ENCODE measurements around the gene SLC17A1. TPM values are rescaled to one million over a fixed set of nuclear protein-coding genes. Genes with fewer than 3 reads are reported as not detected.

The SLC17A1 gene
- total RNA-seq, 2 experiments from 2014 or later, result not detected

DNA sequence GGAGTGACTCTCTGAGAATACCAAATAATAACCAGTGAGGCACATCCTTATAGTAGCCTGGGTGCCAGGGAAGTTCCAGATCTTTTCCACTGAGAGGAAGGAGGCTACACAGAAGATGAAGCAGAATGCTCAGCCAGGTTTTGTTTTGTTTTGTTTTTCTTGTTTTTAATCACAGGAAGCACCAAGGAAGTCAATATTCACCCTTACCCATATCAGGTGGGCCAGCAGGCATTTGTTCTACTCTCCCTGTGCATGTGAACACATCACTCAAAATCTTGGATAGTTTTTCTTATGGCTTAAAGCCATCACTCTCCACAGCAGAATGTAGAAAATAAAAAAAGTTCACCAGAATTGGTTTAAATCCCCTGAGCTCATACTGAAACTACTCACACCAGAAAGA is 10.5 kb downstream of the SLC17A1 start:
- Mint-ChIP-seq H3K4me3 (no peak overlapping the region), H3K27ac (no peak overlapping the region), H3K27me3 (peaks cover 14% of the 10 kb centered on the region), H3K4me1 (peaks cover 10% of the 10 kb centered on the region), H3K9me3 (peaks cover 3% of the 10 kb centered on the region), H3K36me3 (ENCODE audit: low read depth) (peaks cover 5% of the 10 kb centered on the region)
- CTCF ChIA-PET, result interaction anchor here (1.0 to 1.6 kb wide), 2 partner anchors 17 to 103 kb away, joined by 3 read pairs; no protein-coding TSS in a partner anchor
- DNase-seq, result no peak
- POLR2A ChIA-PET, result no interaction called here

- POLR2A ChIA-PET, result no interaction called here
- Mint-ChIP-seq H3K4me1 (peaks cover 2% of the 10 kb centered on the region), H3K9me3 (no peaks in the 10 kb centered on the region), H3K27me3 (peaks cover 7% of the 10 kb centered on the region), H3K4me3 (no peak overlapping the region), H3K36me3 (ENCODE audit: low read depth) (no peaks in the 10 kb centered on the region), H3K27ac (no peak overlapping the region)
- CTCF ChIA-PET, result no interaction called here
- no peak for DNase-seq
Measured at GRCh38 chr6:25816252-25816651, 15.6 kb downstream of the SLC17A1 start.

DNA sequence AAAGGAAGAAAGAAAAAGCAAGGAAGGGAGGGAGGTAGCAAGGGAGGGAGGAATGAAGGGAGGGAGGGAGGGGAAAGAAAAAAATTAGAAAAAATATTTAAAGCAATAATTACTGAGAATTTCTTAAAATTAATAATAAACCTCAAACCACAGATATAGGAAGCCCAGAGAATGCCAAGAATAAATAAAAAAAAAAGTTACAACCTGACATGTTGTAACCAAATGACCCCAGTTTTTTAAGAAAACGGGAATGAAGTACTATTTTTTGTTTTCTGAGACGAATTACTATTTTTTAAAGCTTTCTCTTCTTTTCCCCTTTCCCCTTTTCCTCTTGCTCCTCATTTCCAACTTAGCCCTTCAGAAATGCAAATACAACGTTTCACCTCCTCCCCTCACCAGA is 16.7 kb downstream of the SLC17A1 start:
- no peaks in the 10 kb centered on the region for H3K9me3 Mint-ChIP-seq
- CTCF ChIA-PET, result no interaction called here

DNA sequence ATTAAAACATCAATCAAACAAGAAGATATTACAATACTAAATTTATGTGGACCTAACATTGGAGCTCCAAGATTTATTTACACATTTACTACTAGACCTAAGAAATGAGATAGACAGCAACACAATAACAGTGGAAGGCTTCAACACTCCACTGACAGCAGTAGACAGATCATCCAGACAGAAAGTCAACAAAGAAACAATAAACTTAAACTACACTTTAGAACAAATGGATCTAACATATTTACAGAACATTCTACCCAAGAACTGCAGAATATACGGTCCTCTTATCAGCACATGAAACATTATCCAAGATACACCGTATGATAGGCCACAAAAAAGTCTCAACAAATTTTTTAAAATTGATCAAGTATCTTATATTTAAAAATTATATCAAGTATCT is 27.0 kb downstream of the SLC17A1 start:
- peaks cover 15% of the 10 kb centered on the region for H3K27me3 Mint-ChIP-seq
- H3K4me3 Mint-ChIP-seq, result no peak overlapping the region
- POLR2A ChIA-PET, result no interaction called here
- CTCF ChIA-PET, result interaction anchor here (0.9 to 1.1 kb wide), 2 partner anchors 17 kb away, joined by 3 read pairs; no protein-coding TSS in a partner anchor
- no peaks in the 10 kb centered on the region for H3K36me3 Mint-ChIP-seq (ENCODE audit: low read depth)
- H3K9me3 Mint-ChIP-seq, result no peaks in the 10 kb centered on the region
- no peak overlapping the region for H3K27ac Mint-ChIP-seq
- H3K4me1 Mint-ChIP-seq, result no peaks in the 10 kb centered on the region
- no peak for DNase-seq

More for the DNA sequence above, 16.7 kb downstream of the SLC17A1 start:
- Mint-ChIP-seq H3K4me3 (no peak overlapping the region), H3K27me3 (peaks cover 11% of the 10 kb centered on the region), H3K4me1 (no peaks in the 10 kb centered on the region), H3K36me3 (ENCODE audit: low read depth) (no peaks in the 10 kb centered on the region), H3K27ac (no peak overlapping the region)
- no peak for DNase-seq
- POLR2A ChIA-PET, result interaction anchor here (0.6 kb wide), 1 partner anchor 14 kb away, joined by 3 read pairs; no protein-coding TSS in a partner anchor

DNA sequence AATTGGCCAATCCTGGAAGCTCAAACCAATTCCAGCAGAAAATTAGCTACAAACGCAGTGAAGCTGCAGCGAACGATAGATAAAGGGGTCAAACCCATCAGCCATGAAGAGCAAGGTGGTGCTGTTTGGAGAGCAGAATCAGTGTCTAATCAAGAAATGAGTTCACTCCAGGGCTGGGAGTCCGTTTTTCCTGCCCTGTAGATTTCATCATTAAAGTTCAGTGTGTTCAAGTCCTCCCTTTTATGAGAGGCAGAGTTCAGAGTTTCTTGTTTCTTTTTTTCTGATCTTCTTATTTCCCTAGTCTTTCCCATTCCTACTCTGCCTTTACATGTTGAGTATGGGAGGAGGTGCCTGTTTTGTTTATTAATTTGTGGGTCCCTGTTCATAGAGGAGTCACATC is 30.4 kb downstream of the SLC17A1 start:
- Mint-ChIP-seq H3K4me1 (no peaks in the 10 kb centered on the region), H3K27ac (no peak overlapping the region), H3K4me3 (no peak overlapping the region), H3K9me3 (no peaks in the 10 kb centered on the region), H3K27me3 (peaks cover 18% of the 10 kb centered on the region), H3K36me3 (ENCODE audit: low read depth) (no peaks in the 10 kb centered on the region)
- DNase-seq, result no peak
- ChIA-PET CTCF (no interaction called here), POLR2A (interaction anchor here (0.6 kb wide), 1 partner anchor 14 kb away, joined by 3 read pairs; no protein-coding TSS in a partner anchor)

DNA sequence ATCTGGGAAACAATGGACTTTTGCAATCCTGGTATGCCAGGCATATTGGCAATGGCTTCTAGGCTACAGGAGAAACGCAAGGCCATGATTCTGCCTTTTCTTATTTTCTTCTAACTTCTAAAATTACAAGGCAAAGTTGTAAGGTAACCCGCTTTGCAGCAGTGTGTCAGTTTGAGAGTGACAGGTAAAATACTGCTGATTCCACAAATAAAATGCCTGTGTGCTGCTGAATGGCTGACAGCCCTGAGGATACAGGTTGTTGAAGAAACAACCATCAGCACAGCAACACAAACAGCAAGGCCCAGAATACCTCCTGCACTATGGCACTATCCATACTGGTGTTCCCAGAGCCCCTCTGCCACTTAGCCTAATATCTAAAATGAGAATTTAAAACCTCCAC is 37.1 kb downstream of the SLC17A1 start:
- Mint-ChIP-seq H3K27ac (no peak overlapping the region), H3K4me1 (no peaks in the 10 kb centered on the region), H3K27me3 (peaks cover 5% of the 10 kb centered on the region), H3K4me3 (no peak overlapping the region), H3K9me3 (no peaks in the 10 kb centered on the region), H3K36me3 (ENCODE audit: low read depth) (no peaks in the 10 kb centered on the region)
- ChIA-PET CTCF (no interaction called here), POLR2A (no interaction called here)
- no peak for DNase-seq

DNA sequence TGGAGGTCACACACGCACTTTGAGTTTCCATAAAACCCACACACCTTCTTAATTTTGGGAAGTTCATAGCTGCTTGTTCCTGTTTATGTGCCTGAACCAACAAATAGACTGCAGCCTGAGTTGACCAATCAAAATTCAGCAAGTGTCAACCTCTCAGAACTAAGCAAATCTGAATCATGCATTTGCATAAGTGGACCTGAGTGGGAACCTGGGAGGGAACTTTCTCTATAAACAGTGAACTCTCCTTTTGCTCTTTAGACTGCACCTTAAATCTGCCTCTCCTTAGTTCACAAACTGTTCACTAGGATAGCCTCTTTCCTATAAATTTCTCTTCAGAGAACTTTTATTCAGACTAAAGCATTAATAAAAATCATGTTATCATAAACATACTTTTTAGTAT is 37.9 kb downstream of the SLC17A1 start:
- no peak for DNase-seq
- ChIA-PET POLR2A (no interaction called here), CTCF (no interaction called here)
- H3K4me3 Mint-ChIP-seq, result no peak overlapping the region
- no peaks in the 10 kb centered on the region for H3K4me1 Mint-ChIP-seq
- no peaks in the 10 kb centered on the region for H3K9me3 Mint-ChIP-seq
- H3K27ac Mint-ChIP-seq, result no peak overlapping the region
- peaks cover 2% of the 10 kb centered on the region for H3K27me3 Mint-ChIP-seq
- H3K36me3 Mint-ChIP-seq (ENCODE audit: low read depth), result no peaks in the 10 kb centered on the region

GRCh38 chr6:25792016-25792415 is 39.8 kb downstream of the SLC17A1 start:
- no peak overlapping the region for H3K4me3 Mint-ChIP-seq
- peaks cover 2% of the 10 kb centered on the region for H3K27me3 Mint-ChIP-seq
- CTCF ChIA-PET, result interaction anchor here (2.3 kb wide), 1 partner anchor 90 kb away, joined by 9 read pairs; no protein-coding TSS in a partner anchor
- POLR2A ChIA-PET, result no interaction called here
- no peak overlapping the region for H3K27ac Mint-ChIP-seq
- H3K9me3 Mint-ChIP-seq, result no peaks in the 10 kb centered on the region
- peaks cover 11% of the 10 kb centered on the region for H3K4me1 Mint-ChIP-seq
- H3K36me3 Mint-ChIP-seq (ENCODE audit: low read depth), result no peaks in the 10 kb centered on the region
- DNase-seq, result no peak

DNA sequence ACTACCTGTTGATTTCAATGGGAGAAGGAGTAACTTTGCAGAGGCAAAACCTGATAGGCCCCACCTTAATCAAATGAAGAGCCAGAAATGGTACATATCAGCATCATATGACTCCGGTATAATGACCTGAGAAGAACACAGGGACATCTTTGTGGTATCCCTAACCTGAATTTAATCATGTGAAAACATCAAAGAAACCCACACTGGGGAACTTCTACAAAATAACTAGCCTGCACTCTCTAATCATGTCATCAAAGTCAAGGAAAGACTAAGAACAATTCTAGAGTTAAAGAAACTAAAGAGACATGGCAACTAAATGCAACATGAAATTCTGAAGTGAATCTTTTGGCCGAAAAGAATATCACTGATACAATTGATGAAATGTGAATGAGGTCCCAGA is 42.4 kb downstream of the SLC17A1 start:
- POLR2A ChIA-PET, result no interaction called here
- H3K36me3 Mint-ChIP-seq (ENCODE audit: low read depth), result no peaks in the 10 kb centered on the region
- CTCF ChIA-PET, result interaction anchor here (1.0 to 2.7 kb wide), 9 partner anchors 17 to 209 kb away, joined by 3 to 15 read pairs (median 4); no protein-coding TSS in a partner anchor

DNA sequence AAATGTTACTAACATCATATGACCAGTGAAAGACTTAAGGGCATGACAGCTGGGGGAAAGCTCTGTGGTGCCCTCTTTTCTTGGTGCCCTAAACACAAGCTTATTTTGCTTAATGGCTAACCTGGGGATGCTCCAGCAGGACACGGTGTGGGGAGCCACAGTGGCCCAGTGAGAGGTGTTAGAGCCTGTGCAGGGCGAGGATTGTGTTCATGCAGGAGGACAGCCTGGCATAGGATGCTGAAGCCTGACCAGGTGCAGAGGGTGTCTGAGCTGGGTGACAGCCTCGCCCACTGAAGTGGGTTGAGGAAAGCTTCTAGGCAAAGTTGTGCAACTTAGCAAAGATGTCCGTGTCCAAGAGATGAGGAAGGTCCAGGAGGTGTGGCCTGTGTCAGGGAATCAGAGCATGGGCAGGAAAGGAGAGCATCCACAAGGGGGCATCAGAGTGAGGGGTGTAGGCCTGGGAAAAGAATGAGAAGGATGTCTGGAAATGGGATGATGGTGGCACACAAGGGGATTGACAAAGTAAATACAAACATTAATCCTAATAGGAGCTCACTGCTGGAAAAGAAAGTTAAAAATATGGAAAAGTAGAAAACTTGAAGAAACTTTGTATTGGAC is 43.4 kb downstream of the SLC17A1 start:
- Mint-ChIP-seq H3K9me3 (peaks cover 8% of the 10 kb centered on the region), H3K4me3 (no peak overlapping the region), H3K4me1 (peaks cover 14% of the 10 kb centered on the region), H3K27ac (no peak overlapping the region), H3K27me3 (no peaks in the 10 kb centered on the region), H3K36me3 (ENCODE audit: low read depth) (peaks cover 2% of the 10 kb centered on the region)
- ChIA-PET CTCF (interaction anchor here (1.0 to 2.7 kb wide), 14 partner anchors 11 to 210 kb away, joined by 3 to 15 read pairs (median 4); no protein-coding TSS in a partner anchor), POLR2A (no interaction called here)
- DNase-seq, result peak; percentile 28

More for the DNA sequence above, 42.4 kb downstream of the SLC17A1 start:
- no peak for DNase-seq
- Mint-ChIP-seq H3K4me1 (peaks cover 14% of the 10 kb centered on the region), H3K27me3 (no peaks in the 10 kb centered on the region), H3K27ac (no peak overlapping the region), H3K9me3 (peaks cover 3% of the 10 kb centered on the region), H3K4me3 (no peak overlapping the region)

DNA sequence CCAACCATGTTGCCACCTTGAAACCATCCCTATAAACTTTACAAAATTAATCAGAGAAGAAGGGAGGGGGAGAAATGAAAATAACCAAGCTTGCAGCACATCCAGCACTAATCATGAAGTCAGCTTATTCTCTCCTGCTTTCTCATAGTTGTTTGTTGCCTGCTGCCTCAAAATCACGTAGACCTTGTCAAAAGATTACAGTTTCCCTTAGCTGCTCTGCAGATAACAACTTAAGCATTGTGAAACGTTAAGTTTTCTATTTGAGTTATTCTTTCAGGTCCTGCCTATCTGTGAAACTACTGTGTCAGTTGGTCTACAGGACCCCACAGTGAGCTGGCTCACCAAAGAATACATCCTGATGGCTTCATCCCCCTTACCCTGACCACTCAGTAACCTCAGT is 44.4 kb downstream of the SLC17A1 start:
- peak overlapping the region; percentile 33 for H3K27ac Mint-ChIP-seq
- H3K36me3 Mint-ChIP-seq (ENCODE audit: low read depth), result peaks cover 2% of the 10 kb centered on the region
- POLR2A ChIA-PET, result no interaction called here
- DNase-seq, result no peak
- CTCF ChIA-PET, result interaction anchor here (1.2 to 2.7 kb wide), 6 partner anchors 18 to 205 kb away, joined by 3 to 15 read pairs (median 4); no protein-coding TSS in a partner anchor
- no peak overlapping the region for H3K4me3 Mint-ChIP-seq
- H3K27me3 Mint-ChIP-seq, result no peaks in the 10 kb centered on the region
- H3K4me1 Mint-ChIP-seq, result peaks cover 15% of the 10 kb centered on the region
- H3K9me3 Mint-ChIP-seq, result peaks cover 10% of the 10 kb centered on the region

- ChIA-PET POLR2A (no interaction called here), CTCF (interaction anchor here (1.5 kb wide), 1 partner anchor 9 kb away, joined by 3 read pairs; no protein-coding TSS in a partner anchor)
- H3K4me1 Mint-ChIP-seq, result peaks cover 24% of the 10 kb centered on the region
- peaks cover 10% of the 10 kb centered on the region for H3K9me3 Mint-ChIP-seq
- peaks cover 2% of the 10 kb centered on the region for H3K36me3 Mint-ChIP-seq (ENCODE audit: low read depth)
- H3K27me3 Mint-ChIP-seq, result no peaks in the 10 kb centered on the region
- H3K27ac Mint-ChIP-seq, result no peak overlapping the region
- no peak for DNase-seq
- H3K4me3 Mint-ChIP-seq, result no peak overlapping the region
Measured at GRCh38 chr6:25781134-25781533, 50.7 kb downstream of the SLC17A1 start.

- CTCF ChIA-PET, result no interaction called here
- peaks cover 23% of the 10 kb centered on the region for H3K4me1 Mint-ChIP-seq
- POLR2A ChIA-PET, result no interaction called here
- H3K9me3 Mint-ChIP-seq, result no peaks in the 10 kb centered on the region
- no peak overlapping the region for H3K27ac Mint-ChIP-seq
- H3K4me3 Mint-ChIP-seq, result no peak overlapping the region
- no peak for DNase-seq
- H3K27me3 Mint-ChIP-seq, result peaks cover 2% of the 10 kb centered on the region
- H3K36me3 Mint-ChIP-seq (ENCODE audit: low read depth), result no peaks in the 10 kb centered on the region
Measured at GRCh38 chr6:25777856-25778649, 53.8 kb downstream of the SLC17A1 start.

Measured in activated CD4-positive, alpha-beta memory T cell treated with anti-CD3 and anti-CD28 coated beads, Interleukin-2, amount 10 ng/mL, durations not matched to agents 7 days and 5 days (primary cell).